HepG2 (cell line): ENCODE results near the gene EPM2A. TPM values are rescaled to one million over a fixed set of nuclear protein-coding genes. Genes with fewer than 3 reads are reported as not detected.

Experiments
- AKAP8 ChIP-seq: sonication (generic); formaldehyde crosslinking; IDR thresholded peaks from 2 replicates; pipeline ENCODE4 v1.5.1; 2020; ENCODE audit warnings: mild to moderate bottlenecking, missing genetic modification reagents
- ASH2L ChIP-seq: fragments of 300-600, 200-600 bp; sonication (generic); IDR thresholded peaks from 2 replicates; pipeline ENCODE4 v1.7.0; 2017; ENCODE audit warnings: low read depth, mild to moderate bottlenecking, moderate library complexity, mixed read lengths, low read length; ENCODE audit not compliant: insufficient read length
- BCLAF1 ChIP-seq: fragments of 450-650 bp; IDR thresholded peaks from 2 replicates; pipeline ENCODE4 v1.6.1; 2017; ENCODE audit warnings: mild to moderate bottlenecking
- GLMP ChIP-seq: sonication (generic); formaldehyde crosslinking; IDR thresholded peaks from 2 replicates; pipeline ENCODE4 v1.9.0; 2021; ENCODE audit warnings: missing genetic modification reagents, mild to moderate bottlenecking, borderline replicate concordance
- MYNN ChIP-seq: sonication (generic); formaldehyde crosslinking; IDR thresholded peaks from 2 replicates; pipeline ENCODE4 v1.4.0; 2020; ENCODE audit warnings: mild to moderate bottlenecking, low read depth, missing genetic modification reagents
- RFX3 ChIP-seq: IDR thresholded peaks from 2 replicates; pipeline ENCODE4 v1.6.1; 2016; ENCODE audit warnings: missing biosample characterization, missing genetic modification reagents
- SNAPC2 ChIP-seq: sonication (generic); formaldehyde crosslinking; IDR thresholded peaks from 2 replicates; pipeline ENCODE4 v1.8.1; 2022; ENCODE audit warnings: mild to moderate bottlenecking, missing genetic modification reagents
- SOX6 ChIP-seq, 2 experiments: fragments of 450-650 bp in 1 of 2; sonication (generic) in 1 of 2; formaldehyde crosslinking in 1 of 2; IDR thresholded peaks; 2 replicates each; pipeline versions ENCODE4 v1.4.0 to v1.6.1; 2017 to 2020; ENCODE audit warnings: antibody characterized with exemption in 1 of 2, mild to moderate bottlenecking in 1 of 2, missing genetic modification reagents in 1 of 2
- ZGPAT ChIP-seq: IDR thresholded peaks from 2 replicates; pipeline ENCODE4 v1.6.1; 2016; ENCODE audit warnings: mild to moderate bottlenecking
- ZNF251 ChIP-seq: sonication (generic); formaldehyde crosslinking; IDR thresholded peaks from 2 replicates; pipeline ENCODE4 v1.9.0; 2021; ENCODE audit warnings: mild to moderate bottlenecking, missing genetic modification reagents
- ZNF530 ChIP-seq: sonication (generic); formaldehyde crosslinking; IDR thresholded peaks from 2 replicates; pipeline ENCODE4 v1.5.0; 2020; ENCODE audit warnings: low read depth, mild to moderate bottlenecking, missing genetic modification reagents
- ZNF569 ChIP-seq: sonication (generic); formaldehyde crosslinking; IDR thresholded peaks from 2 replicates; pipeline ENCODE4 v1.5.0; 2020; ENCODE audit warnings: mild to moderate bottlenecking, missing genetic modification reagents, moderate library complexity, borderline replicate concordance
- polyA plus RNA-seq, 8 experiments: library from polyadenylated mRNA; depleted of rRNA in 3 of 8; stranded (reverse) in 7 of 8; unstranded in 1 of 8; fragments of >200 nt; fragmentation: Illumina TruSeq in 4 of 8; extraction: Trizol in 4 of 8; gene quantifications; 2 replicates each; pipeline versions ENCODE4 v1.2.1 to v1.2.3, GENCODE V29; 2011 to 2016; ENCODE audit warnings: low read depth in 4 of 8, missing spikeins in 1 of 8, mixed read lengths in 1 of 8; ENCODE audit not compliant: insufficient read depth in 1 of 8
- total RNA-seq, 5 experiments: library from RNA; depleted of rRNA; stranded (reverse); fragments of >200 nt; fragmentation: Illumina TruSeq; extraction: Trizol; gene quantifications; 2 replicates each; pipeline ENCODE4 v1.2.3, GENCODE V29; 2016; ENCODE audit warnings: low read depth in 1 of 5
- TF ChIP-seq, protein P1 (sequence below): sonication (generic); formaldehyde crosslinking; IDR thresholded peaks from 2 replicates; pipeline ENCODE4 v1.4.0; 2020; ENCODE audit warnings: missing genetic modification reagents
- TF ChIP-seq, protein P2 (sequence below), 2 experiments: IDR thresholded peaks; 2 replicates each; pipeline ENCODE4 v1.6.1; 2011 to 2012; ENCODE audit warnings: low read length in 2 of 2, borderline replicate concordance in 1 of 2, low read depth in 1 of 2, mild to moderate bottlenecking in 1 of 2, moderate library complexity in 1 of 2
- TF ChIP-seq, protein P3 (sequence below): sonication (generic); formaldehyde crosslinking; IDR thresholded peaks from 2 replicates; pipeline ENCODE4 v1.5.1; 2020; ENCODE audit warnings: mild to moderate bottlenecking, moderate library complexity, missing genetic modification reagents

The EPM2A gene
- total and polyA plus RNA-seq, 2 of the 13 experiments (the other 11 are each of a cell fraction or from before 2014, with no cell fraction given): 4.6 to 9.2 TPM

DNA sequence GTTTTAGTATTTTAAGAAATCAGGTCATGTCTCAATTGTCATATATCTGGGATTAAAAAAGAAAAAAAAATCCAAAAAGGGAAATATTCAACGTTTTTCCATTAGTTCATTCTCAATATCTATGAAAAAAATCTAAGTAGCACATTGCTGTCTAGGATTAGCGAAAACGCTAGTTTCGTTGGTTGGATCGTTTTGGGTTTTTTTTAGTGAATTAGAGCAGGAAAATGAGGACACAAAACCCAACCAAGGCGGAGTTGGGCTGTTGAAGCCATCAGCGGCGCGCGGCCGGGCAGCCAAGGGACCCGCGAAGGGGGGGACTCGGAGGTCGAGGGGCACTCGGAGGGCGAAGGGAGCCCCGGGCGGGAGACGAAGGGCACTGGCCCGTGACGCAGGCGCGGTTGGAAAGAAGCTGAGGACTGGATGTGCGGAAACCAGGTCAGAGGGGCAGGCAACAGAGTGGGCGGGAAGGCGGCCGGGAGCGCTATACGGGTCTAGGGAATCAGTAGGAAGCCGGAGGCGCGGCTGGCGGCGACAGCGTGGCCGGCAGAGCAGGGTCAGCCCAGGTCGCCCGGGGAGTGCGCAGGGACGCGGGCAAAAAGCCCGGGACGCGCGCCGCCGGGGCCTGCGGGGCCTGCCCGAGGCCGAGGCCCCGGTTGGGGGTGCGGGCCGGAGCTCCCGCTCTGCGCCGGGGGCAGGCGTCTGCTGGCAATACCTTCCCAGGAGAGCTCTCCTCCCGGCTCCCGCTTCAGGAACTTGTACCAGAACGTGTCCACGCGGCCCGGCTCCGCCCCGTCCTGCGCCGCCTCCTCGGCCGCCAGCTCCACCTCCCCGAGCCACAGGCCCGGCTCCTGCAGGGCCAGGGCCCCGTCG, 599 bp downstream of the EPM2A start (continued):
- TF ChIP-seq BCLAF1 (no peak), ZNF251 (CRISPR knock-in tag) (no peak), GLMP (no peak), RFX3 (CRISPR knock-in tag) (no peak), ZGPAT (CRISPR knock-in tag) (peak; percentile 69), ASH2L (peak; percentile 88), ZNF530 (0 out of 2 replicates have a peak, but pooled peaks have one; percentile 57), SNAPC2 (CRISPR knock-in tag) (peak; percentile 46), SOX6 (IDR thresholded peaks at IDR 0.05) (no peak), SOX6 (CRISPR knock-in tag; IDR thresholded peaks at IDR 0.05) (peak; percentile 83), MYNN (CRISPR knock-in tag) (no peak; the same call in 1 of the 2 replicates), AKAP8 (CRISPR knock-in tag) (no peak), ZNF569 (CRISPR knock-in tag) (no peak)
- TF ChIP-seq, protein P1, sequence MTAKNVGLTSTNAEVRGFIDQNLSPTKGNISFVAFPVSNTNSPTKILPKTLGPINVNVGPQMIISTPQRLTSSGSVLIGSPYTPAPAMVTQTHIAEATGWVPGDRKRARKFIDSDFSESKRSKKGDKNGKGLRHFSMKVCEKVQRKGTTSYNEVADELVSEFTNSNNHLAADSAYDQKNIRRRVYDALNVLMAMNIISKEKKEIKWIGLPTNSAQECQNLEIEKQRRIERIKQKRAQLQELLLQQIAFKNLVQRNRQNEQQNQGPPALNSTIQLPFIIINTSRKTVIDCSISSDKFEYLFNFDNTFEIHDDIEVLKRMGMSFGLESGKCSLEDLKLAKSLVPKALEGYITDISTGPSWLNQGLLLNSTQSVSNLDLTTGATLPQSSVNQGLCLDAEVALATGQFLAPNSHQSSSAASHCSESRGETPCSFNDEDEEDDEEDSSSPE (CRISPR knock-in tag): peak; percentile 94
- TF ChIP-seq, protein P2, sequence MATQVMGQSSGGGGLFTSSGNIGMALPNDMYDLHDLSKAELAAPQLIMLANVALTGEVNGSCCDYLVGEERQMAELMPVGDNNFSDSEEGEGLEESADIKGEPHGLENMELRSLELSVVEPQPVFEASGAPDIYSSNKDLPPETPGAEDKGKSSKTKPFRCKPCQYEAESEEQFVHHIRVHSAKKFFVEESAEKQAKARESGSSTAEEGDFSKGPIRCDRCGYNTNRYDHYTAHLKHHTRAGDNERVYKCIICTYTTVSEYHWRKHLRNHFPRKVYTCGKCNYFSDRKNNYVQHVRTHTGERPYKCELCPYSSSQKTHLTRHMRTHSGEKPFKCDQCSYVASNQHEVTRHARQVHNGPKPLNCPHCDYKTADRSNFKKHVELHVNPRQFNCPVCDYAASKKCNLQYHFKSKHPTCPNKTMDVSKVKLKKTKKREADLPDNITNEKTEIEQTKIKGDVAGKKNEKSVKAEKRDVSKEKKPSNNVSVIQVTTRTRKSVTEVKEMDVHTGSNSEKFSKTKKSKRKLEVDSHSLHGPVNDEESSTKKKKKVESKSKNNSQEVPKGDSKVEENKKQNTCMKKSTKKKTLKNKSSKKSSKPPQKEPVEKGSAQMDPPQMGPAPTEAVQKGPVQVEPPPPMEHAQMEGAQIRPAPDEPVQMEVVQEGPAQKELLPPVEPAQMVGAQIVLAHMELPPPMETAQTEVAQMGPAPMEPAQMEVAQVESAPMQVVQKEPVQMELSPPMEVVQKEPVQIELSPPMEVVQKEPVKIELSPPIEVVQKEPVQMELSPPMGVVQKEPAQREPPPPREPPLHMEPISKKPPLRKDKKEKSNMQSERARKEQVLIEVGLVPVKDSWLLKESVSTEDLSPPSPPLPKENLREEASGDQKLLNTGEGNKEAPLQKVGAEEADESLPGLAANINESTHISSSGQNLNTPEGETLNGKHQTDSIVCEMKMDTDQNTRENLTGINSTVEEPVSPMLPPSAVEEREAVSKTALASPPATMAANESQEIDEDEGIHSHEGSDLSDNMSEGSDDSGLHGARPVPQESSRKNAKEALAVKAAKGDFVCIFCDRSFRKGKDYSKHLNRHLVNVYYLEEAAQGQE (IDR thresholded peaks at IDR 0.05; ENCODE audit: borderline replicate concordance in 1 of 2, low read depth in 1 of 2, low read length in 2 of 2): no peak; a peak in 1 of 4 replicates
- TF ChIP-seq, protein P3, sequence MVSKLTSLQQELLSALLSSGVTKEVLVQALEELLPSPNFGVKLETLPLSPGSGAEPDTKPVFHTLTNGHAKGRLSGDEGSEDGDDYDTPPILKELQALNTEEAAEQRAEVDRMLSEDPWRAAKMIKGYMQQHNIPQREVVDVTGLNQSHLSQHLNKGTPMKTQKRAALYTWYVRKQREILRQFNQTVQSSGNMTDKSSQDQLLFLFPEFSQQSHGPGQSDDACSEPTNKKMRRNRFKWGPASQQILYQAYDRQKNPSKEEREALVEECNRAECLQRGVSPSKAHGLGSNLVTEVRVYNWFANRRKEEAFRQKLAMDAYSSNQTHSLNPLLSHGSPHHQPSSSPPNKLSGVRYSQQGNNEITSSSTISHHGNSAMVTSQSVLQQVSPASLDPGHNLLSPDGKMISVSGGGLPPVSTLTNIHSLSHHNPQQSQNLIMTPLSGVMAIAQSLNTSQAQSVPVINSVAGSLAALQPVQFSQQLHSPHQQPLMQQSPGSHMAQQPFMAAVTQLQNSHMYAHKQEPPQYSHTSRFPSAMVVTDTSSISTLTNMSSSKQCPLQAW (CRISPR knock-in tag): peak; percentile 93
